HT1080 (cell line): ENCODE measurements around the gene LCT. TPM values are rescaled to one million over a fixed set of nuclear protein-coding genes. Genes with fewer than 3 reads are reported as not detected.
"Not testable (repeated sequence)": the region's sequence is repeated elsewhere in the genome, so short reads cannot be mapped to it uniquely, and the experiment has no call there.

Source experiments
- DNase-seq: peaks from one replicate; pipeline ENCODE4 v3.0.0-alpha.2; 2015; ENCODE audit warnings: low read depth
- polyA plus RNA-seq, 2 experiments: library from polyadenylated mRNA; depleted of rRNA; stranded (reverse); fragments of >200 nt; gene quantifications; 2 replicates each; pipeline ENCODE4 v1.2.3, GENCODE V29; 2015
- total RNA-seq: library from RNA; depleted of rRNA; stranded (reverse); fragments of >200 nt; shearing (Covaris generic); gene quantifications from 2 replicates; pipeline ENCODE4 v1.2.3, GENCODE V29; 2014; rRNA removed

LCT gene
- not detected in 2 replicates for total RNA-seq
- polyA plus RNA-seq (2015; cell fraction: cytosol; rRNA removed), result not detected in 2 replicates
- polyA plus RNA-seq (2015; cell fraction: nucleus; rRNA removed), result 0.05 TPM in 1 of 2 replicates, not detected in the other

- DNase-seq, result no peak
These were observed at the start of gene LCT for GRCh38 chr2:135836596-135837270. TSS of gene LCT (minus strand) at chr2:135837184. CDS start at chr2:135837169, 15 bp downstream.

- no peak for DNase-seq
These were observed 48.7 kb upstream of the LCT start for GRCh38 chr2:135885709-135886108.

GRCh38 chr2:135882415-135882814 lies 45.4 kb upstream of the LCT start:
- DNase-seq, result no peak

GRCh38 chr2:135876770-135877169 lies 39.8 kb upstream of the LCT start:
- not testable (repeated sequence) for DNase-seq

- peak; percentile 97 for DNase-seq
These were observed 39.2 kb upstream of the LCT start, which contains the start of gene MCM6 for GRCh38 chr2:135876066-135876711. TSS of gene MCM6 (minus strand) at chr2:135876443. CDS start at chr2:135876365, 78 bp downstream.

- DNase-seq, result peak; percentile 64
These were observed 38.6 kb upstream of the LCT start for GRCh38 chr2:135875491-135876065.

- no peak for DNase-seq
These were observed 37.9 kb upstream of the LCT start for GRCh38 chr2:135874777-135875365.

- no peak for DNase-seq
These were observed 33.6 kb upstream of the LCT start for GRCh38 chr2:135870571-135870970.

- DNase-seq, result no peak
These were observed 26.2 kb upstream of the LCT start for GRCh38 chr2:135863233-135863632.

GRCh38 chr2:135862718-135863117 lies 25.7 kb upstream of the LCT start:
- DNase-seq, result no peak

GRCh38 chr2:135853401-135853800 lies 16.4 kb upstream of the LCT start:
- no peak for DNase-seq

- no peak for DNase-seq
These were observed 14.9 kb upstream of the LCT start for GRCh38 chr2:135851858-135852257.

GRCh38 chr2:135850892-135851668 lies 14.1 kb upstream of the LCT start:
- DNase-seq, result no peak

GRCh38 chr2:135849087-135849486 lies 12.1 kb upstream of the LCT start:
- no peak for DNase-seq

GRCh38 chr2:135845997-135846396 lies 9.0 kb upstream of the LCT start:
- DNase-seq, result no peak

GRCh38 chr2:135845257-135845656 lies 8.3 kb upstream of the LCT start:
- no peak for DNase-seq

- DNase-seq, result no peak
These were observed 7.4 kb upstream of the LCT start for GRCh38 chr2:135844301-135844895.

- DNase-seq, result no peak
These were observed 6.7 kb upstream of the LCT start for GRCh38 chr2:135843671-135844070.

GRCh38 chr2:135840601-135841000 lies 3.6 kb upstream of the LCT start:
- no peak for DNase-seq

GRCh38 chr2:135839713-135840112 lies 2.7 kb upstream of the LCT start:
- DNase-seq, result no peak

GRCh38 chr2:135838502-135838901 lies 1.5 kb upstream of the LCT start:
- DNase-seq, result no peak
